ENCODE measurements around the gene TP53I13. TPM values are rescaled to one million over a fixed set of nuclear protein-coding genes. Genes with fewer than 3 reads are reported as not detected.

The TP53I13 gene
- total RNA-seq, 1 donor = 57.2 TPM

- TF ChIP-seq, protein P1, sequence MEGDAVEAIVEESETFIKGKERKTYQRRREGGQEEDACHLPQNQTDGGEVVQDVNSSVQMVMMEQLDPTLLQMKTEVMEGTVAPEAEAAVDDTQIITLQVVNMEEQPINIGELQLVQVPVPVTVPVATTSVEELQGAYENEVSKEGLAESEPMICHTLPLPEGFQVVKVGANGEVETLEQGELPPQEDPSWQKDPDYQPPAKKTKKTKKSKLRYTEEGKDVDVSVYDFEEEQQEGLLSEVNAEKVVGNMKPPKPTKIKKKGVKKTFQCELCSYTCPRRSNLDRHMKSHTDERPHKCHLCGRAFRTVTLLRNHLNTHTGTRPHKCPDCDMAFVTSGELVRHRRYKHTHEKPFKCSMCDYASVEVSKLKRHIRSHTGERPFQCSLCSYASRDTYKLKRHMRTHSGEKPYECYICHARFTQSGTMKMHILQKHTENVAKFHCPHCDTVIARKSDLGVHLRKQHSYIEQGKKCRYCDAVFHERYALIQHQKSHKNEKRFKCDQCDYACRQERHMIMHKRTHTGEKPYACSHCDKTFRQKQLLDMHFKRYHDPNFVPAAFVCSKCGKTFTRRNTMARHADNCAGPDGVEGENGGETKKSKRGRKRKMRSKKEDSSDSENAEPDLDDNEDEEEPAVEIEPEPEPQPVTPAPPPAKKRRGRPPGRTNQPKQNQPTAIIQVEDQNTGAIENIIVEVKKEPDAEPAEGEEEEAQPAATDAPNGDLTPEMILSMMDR (IDR thresholded peaks at IDR 0.05; ENCODE audit: extremely low read depth, low read depth, low read length) = no peak
- no peak overlapping the region for H3K27ac ChIP-seq (ENCODE audit: low read depth, low read length)
- peaks cover 12% of the 10 kb centered on the region for H3K36me3 ChIP-seq (ENCODE audit: insufficient read depth, low read length)
- no peak for DNase-seq (ENCODE audit: insufficient read length, low spot score, missing footprints)
- no peaks in the 10 kb centered on the region for H3K9me3 ChIP-seq (ENCODE audit: low read depth, low read length)
- peak overlapping the region; percentile 90 for H3K4me2 ChIP-seq (ENCODE audit: insufficient read depth, low read length)
- H3K4me1 ChIP-seq (ENCODE audit: insufficient read depth, low read length) = peaks cover 21% of the 10 kb centered on the region
- no peaks in the 10 kb centered on the region for H4K20me1 ChIP-seq (ENCODE audit: insufficient read depth, low read length)
- peaks cover 2% of the 10 kb centered on the region for H3K79me2 ChIP-seq (ENCODE audit: insufficient read depth, low read length)
- peak overlapping the region; percentile 61 for H2AFZ ChIP-seq (ENCODE audit: low read length)
- no peaks in the 10 kb centered on the region for H3K27me3 ChIP-seq (ENCODE audit: insufficient read depth, low read length)
- peak overlapping the region; percentile 80 for H3K4me3 ChIP-seq (ENCODE audit: insufficient read depth, low read length)
Measured at GRCh38 chr17:29567304-29567553, 1.3 kb upstream of the TP53I13 start.

DNA sequence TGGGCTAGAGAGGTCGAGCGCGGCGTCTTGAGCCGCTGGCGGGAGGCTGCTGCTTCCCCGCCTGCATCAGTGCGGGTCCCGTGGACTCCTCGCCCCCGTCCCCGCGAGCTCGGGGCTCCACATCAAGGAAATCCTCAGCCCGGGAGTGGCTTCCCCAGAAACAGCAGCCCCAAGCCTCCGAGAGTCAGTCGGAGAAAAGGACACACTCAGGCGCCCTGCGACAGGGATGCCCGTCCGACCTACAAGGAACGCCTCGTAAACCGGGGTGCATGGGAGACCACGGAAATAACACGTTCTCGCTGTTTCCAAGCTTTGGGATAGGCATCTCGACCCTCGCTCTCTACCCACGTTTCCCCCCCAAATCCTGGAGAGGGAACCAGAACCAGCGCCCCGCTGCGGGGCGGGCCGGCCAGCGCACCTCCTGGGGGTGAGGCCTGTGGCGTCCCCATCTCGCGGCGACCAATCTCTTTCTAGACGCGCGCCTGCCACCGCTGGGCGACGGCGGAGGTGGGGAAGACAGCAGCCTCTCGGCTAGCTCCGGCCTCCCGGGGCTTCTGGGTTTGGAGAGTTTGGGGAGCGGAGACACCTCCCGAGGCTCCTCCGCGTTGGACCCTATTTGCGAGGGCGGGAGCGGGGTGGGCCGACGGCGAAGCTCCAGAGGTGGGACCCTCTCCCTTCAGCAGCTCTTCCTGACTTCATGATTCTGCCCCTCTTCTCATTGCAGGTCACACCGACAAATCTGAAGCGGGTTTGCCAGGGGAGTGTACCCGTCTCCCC, 759 bp upstream of the TP53I13 start:
- Histone ChIP-seq H3K79me2 (ENCODE audit: insufficient read depth, low read length) (peaks cover 2% of the 10 kb centered on the region), H3K36me3 (ENCODE audit: insufficient read depth, low read length) (peaks cover 8% of the 10 kb centered on the region), H3K9me3 (ENCODE audit: low read depth, low read length) (no peaks in the 10 kb centered on the region), H2AFZ (ENCODE audit: low read length) (peak overlapping the region; percentile 84), H3K27ac (ENCODE audit: low read depth, low read length) (no peak overlapping the region), H3K27me3 (ENCODE audit: insufficient read depth, low read length) (no peaks in the 10 kb centered on the region), H3K4me1 (ENCODE audit: insufficient read depth, low read length) (peaks cover 23% of the 10 kb centered on the region), H3K4me3 (ENCODE audit: insufficient read depth, low read length) (peak overlapping the region; percentile 80), H3K4me2 (ENCODE audit: insufficient read depth, low read length) (peak overlapping the region; percentile 90), H4K20me1 (ENCODE audit: insufficient read depth, low read length) (no peaks in the 10 kb centered on the region)
- peak; percentile 98 for DNase-seq (ENCODE audit: insufficient read length, low spot score, missing footprints)
- TF ChIP-seq, protein P1 (IDR thresholded peaks at IDR 0.05; ENCODE audit: extremely low read depth, low read depth, low read length) = peak; percentile 24

GRCh38 chr17:29569245-29569950, 897 bp downstream of the TP53I13 start:
- Histone ChIP-seq H3K36me3 (ENCODE audit: insufficient read depth, low read length) (peaks cover 20% of the 10 kb centered on the region), H2AFZ (ENCODE audit: low read length) (peak overlapping the region; percentile 82), H4K20me1 (ENCODE audit: insufficient read depth, low read length) (no peaks in the 10 kb centered on the region), H3K27me3 (ENCODE audit: insufficient read depth, low read length) (no peaks in the 10 kb centered on the region), H3K27ac (ENCODE audit: low read depth, low read length) (peak overlapping the region; percentile 37), H3K4me3 (ENCODE audit: insufficient read depth, low read length) (peak overlapping the region; percentile 80), H3K9me3 (ENCODE audit: low read depth, low read length) (no peaks in the 10 kb centered on the region), H3K4me2 (ENCODE audit: insufficient read depth, low read length) (peak overlapping the region; percentile 89), H3K79me2 (ENCODE audit: insufficient read depth, low read length) (peaks cover 2% of the 10 kb centered on the region), H3K4me1 (ENCODE audit: insufficient read depth, low read length) (peaks cover 27% of the 10 kb centered on the region)
- peak; percentile 94 for DNase-seq (ENCODE audit: insufficient read length, low spot score, missing footprints)
- TF ChIP-seq, protein P1 (IDR thresholded peaks at IDR 0.05; ENCODE audit: extremely low read depth, low read depth, low read length) = no peak

GRCh38 chr17:29570521-29570920, 2.0 kb downstream of the TP53I13 start:
- Histone ChIP-seq H3K79me2 (ENCODE audit: insufficient read depth, low read length) (peaks cover 2% of the 10 kb centered on the region), H3K4me3 (ENCODE audit: insufficient read depth, low read length) (no peak overlapping the region), H2AFZ (ENCODE audit: low read length) (no peak overlapping the region), H4K20me1 (ENCODE audit: insufficient read depth, low read length) (no peaks in the 10 kb centered on the region), H3K4me2 (ENCODE audit: insufficient read depth, low read length) (no peak overlapping the region), H3K4me1 (ENCODE audit: insufficient read depth, low read length) (peaks cover 25% of the 10 kb centered on the region), H3K9me3 (ENCODE audit: low read depth, low read length) (no peaks in the 10 kb centered on the region), H3K36me3 (ENCODE audit: insufficient read depth, low read length) (peaks cover 28% of the 10 kb centered on the region), H3K27ac (ENCODE audit: low read depth, low read length) (no peak overlapping the region), H3K27me3 (ENCODE audit: insufficient read depth, low read length) (no peaks in the 10 kb centered on the region)
- TF ChIP-seq, protein P1 (IDR thresholded peaks at IDR 0.05; ENCODE audit: extremely low read depth, low read depth, low read length) = no peak
- peak; percentile 58 for DNase-seq (ENCODE audit: insufficient read length, low spot score, missing footprints)
